NCI-H2227 (cell line): ENCODE results near the gene TNFAIP8L3.

Experiments used
- DNase-seq: peaks from one replicate; lab custom pipeline; 2025; ENCODE audit not compliant: unreplicated experiment; lab: John Stamatoyannopoulos, UW

The TNFAIP8L3 gene

GRCh38 chr15:51117270-51117669 lies 22.6 kb upstream of the TNFAIP8L3 start:
- no peak for DNase-seq

GRCh38 chr15:51114437-51115119 lies 19.9 kb upstream of the TNFAIP8L3 start:
- no peak for DNase-seq

GRCh38 chr15:51112078-51112477 lies 17.4 kb upstream of the TNFAIP8L3 start:
- no peak for DNase-seq

- DNase-seq: no peak
Measured at GRCh38 chr15:51111061-51111460, 16.4 kb upstream of the TNFAIP8L3 start.

GRCh38 chr15:51110171-51110570 lies 15.5 kb upstream of the TNFAIP8L3 start:
- DNase-seq: no peak

GRCh38 chr15:51108933-51109550 lies 14.3 kb upstream of the TNFAIP8L3 start:
- no peak for DNase-seq

GRCh38 chr15:51107612-51108011 lies 12.9 kb upstream of the TNFAIP8L3 start:
- DNase-seq: no peak

GRCh38 chr15:51106481-51106880 lies 11.8 kb upstream of the TNFAIP8L3 start:
- no peak for DNase-seq

- DNase-seq: no peak
Measured at GRCh38 chr15:51105430-51106016, 10.8 kb upstream of the TNFAIP8L3 start.

GRCh38 chr15:51104512-51104911 lies 9.8 kb upstream of the TNFAIP8L3 start:
- DNase-seq: no peak

GRCh38 chr15:51103330-51103729 lies 8.6 kb upstream of the TNFAIP8L3 start:
- DNase-seq: no peak

GRCh38 chr15:51100785-51101489 lies 6.2 kb upstream of the TNFAIP8L3 start:
- DNase-seq: no peak

GRCh38 chr15:51099185-51099584 lies 4.5 kb upstream of the TNFAIP8L3 start:
- no peak for DNase-seq

GRCh38 chr15:51098331-51098619 lies 3.6 kb upstream of the TNFAIP8L3 start:
- DNase-seq: no peak

GRCh38 chr15:51097553-51098330 lies 3.0 kb upstream of the TNFAIP8L3 start:
- no peak for DNase-seq

- DNase-seq: no peak
Measured at GRCh38 chr15:51096976-51097375, 2.3 kb upstream of the TNFAIP8L3 start.

GRCh38 chr15:51095681-51096331 lies 1.1 kb upstream of the TNFAIP8L3 start:
- no peak for DNase-seq

GRCh38 chr15:51093839-51094605 lies 684 bp downstream of the TNFAIP8L3 start:
- DNase-seq: peak; percentile 30

GRCh38 chr15:51093488-51093838 lies 1.2 kb downstream of the TNFAIP8L3 start:
- DNase-seq: no peak

GRCh38 chr15:51092480-51093040 lies 2.1 kb downstream of the TNFAIP8L3 start:
- DNase-seq: no peak
